ENCODE results near the gene NR5A1.

Gene NR5A1

DNA sequence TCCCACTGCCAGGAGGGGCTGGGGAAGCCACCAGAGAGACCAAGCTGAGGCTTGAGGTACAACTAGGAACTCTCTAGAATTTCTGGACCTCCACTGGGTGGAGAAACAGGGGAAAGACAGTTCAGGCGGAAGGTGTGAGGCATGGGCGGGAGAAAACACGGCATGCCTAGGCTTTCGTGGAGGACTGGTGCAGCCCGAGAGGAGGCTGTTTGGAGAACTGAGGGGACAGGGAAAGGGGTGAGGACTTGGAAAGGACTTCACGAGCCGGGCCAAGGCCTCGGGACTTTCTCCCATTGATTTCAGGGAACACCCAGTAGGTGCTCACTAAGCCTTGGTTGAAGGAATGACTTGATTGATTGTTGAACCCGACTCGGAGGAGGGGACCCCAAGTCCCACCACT lies 66.4 kb downstream of the NR5A1 start:
- no peak for DNase-seq (ENCODE audit: low spot score)

DNA sequence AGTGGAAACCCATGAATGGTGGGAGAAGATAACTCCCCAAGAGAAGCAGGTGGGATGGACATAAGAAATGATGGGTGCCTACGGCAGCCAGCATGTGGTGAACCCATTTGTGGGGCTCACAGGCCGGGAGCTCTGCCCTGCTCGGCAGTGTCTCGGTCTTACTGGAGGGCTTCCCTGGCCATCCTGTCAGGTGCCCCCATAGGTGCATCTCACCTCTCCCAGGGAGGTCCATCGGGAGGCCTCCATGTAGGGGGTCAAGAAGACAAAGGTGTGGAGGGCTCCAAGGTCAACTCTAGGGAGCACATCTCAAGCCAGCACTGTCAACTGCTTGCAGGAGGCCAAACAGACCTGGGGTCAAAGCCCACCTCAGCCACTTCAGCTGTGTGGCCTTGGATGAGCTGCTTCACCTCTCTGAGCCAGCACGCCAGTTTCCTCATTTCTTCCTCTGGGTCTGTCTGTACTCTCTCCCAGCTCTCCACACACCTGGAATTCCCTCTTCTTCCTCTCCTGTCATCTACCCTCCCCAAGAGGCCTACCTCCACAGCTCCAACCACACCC lies 67.4 kb downstream of the NR5A1 start:
- DNase-seq (ENCODE audit: low spot score): no peak

DNA sequence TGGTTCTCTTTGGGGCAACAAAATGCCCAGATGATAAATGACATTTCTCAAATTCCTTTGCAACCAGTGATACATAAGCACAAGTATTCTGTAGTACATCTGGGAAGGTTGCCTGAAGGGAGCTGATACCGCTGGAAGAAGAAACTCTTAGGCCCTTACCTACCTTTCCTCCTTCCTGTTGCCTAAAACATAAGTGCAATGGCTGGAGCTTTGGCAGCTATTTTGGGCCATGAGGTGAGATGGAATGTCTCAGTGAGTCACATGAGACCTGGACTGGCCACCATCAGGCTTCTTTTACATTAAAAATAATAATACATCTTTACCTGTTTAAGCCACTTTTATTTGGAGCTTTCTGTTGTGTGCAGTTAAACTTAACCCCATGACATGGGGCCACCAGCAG lies 68.1 kb downstream of the NR5A1 start:
- DNase-seq (ENCODE audit: low spot score): no peak

DNA sequence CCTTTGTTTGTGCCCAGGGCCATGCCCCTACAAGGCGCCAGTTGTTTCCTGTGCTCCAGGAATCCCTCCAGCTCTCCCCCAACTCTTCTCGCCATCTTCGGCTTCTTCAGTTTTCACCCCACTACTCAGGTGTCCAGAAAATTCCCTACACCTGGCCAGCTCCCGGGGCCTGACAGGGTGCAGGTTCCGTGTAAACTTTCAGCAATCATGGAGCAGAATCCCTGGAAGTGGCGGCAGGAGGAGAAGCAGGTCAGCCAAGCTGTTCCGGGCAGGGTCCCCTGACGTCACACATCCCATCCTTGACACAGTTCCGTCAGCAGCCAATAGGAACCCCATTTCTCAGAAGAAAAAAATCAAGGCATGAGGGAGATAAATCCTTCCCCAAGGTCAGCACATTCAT lies 69.1 kb downstream of the NR5A1 start:
- DNase-seq (ENCODE audit: low spot score): no peak

DNA sequence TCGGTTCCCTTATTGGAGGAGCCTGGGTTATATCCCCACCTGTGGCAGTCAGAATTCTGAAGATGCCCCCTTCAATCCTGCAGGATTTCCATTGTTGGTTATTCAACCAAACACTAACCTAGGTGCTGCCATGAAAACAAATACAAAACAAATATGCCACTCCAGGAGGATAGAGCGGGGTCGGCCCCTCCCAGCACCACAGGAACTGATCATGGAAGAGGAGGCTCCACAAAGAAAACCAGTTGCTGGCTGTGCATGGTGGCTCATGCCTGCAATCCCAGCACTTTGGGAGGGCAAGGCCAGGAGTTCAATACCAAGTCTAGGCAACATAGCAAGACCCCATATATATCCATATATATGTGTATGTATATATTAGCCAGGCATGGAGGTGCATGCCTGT lies 70.1 kb downstream of the NR5A1 start:
- DNase-seq (ENCODE audit: low spot score): no peak

DNA sequence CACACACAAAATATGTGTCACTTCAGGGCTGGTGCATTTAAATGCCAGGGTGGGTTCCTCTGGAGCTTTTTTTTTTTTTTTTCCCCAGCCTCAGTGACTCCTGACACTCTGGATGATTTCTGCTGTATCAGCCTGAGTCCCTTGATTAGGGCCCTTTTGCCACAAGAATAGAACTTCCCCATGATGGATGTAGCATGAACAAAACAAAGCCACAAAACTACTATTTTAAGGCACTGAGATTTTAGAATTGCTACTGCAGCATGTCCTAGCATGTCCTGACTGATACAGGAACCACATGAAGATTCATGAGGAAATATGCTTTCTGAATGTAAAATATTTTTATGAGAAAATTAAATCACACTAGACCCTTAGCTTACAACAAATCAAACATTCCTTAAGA lies 70.9 kb downstream of the NR5A1 start:
- no peak for DNase-seq (ENCODE audit: low spot score)
